ENCODE results near the gene SIRT6. TPM values are rescaled to one million over a fixed set of nuclear protein-coding genes. Genes with fewer than 3 reads are reported as not detected.
"Not testable (repeated sequence)": the region's sequence is repeated elsewhere in the genome, so short reads cannot be mapped to it uniquely, and the experiment has no call there.

SIRT6 gene
- total RNA-seq, 1 experiment from 2014 or later: 18.0 TPM

DNA sequence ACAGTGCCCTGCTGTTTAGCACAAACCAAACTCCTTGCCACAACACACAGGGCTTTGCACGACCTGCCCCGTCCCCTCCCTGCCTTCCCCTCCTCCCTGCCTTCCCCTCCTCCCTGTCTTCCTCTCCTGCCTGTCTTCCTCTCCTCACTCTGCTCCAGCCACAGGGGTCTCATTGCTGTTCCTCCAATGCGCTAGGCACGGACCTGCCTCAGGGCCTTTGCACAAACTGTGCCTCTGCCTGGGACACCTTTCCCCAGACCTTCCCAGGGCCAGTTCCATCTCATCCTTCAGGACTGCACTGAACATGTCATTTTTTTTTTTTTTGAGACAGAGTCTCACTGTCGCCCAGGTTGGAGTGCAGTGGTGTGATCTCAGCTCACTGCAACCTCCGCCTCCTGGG is 30.7 kb downstream of the SIRT6 start:
- ATAC-seq (no peak), DNase-seq (no peak)
- intact Hi-C loops (cut with micrococcal nuclease): no loop called here
- H3K4me3 ChIP-seq (ENCODE audit: low read length): no peak overlapping the region
- no peaks in the 10 kb centered on the region for H3K79me2 ChIP-seq (ENCODE audit: low read length)
- POLR2A ChIA-PET (ENCODE audit: unreplicated experiment): no interaction called here
- no peak overlapping the region for H2AFZ ChIP-seq (ENCODE audit: low read length)
- H3K36me3 ChIP-seq (ENCODE audit: low read depth, low read length): no peaks in the 10 kb centered on the region
- TF ChIP-seq, protein P1, sequence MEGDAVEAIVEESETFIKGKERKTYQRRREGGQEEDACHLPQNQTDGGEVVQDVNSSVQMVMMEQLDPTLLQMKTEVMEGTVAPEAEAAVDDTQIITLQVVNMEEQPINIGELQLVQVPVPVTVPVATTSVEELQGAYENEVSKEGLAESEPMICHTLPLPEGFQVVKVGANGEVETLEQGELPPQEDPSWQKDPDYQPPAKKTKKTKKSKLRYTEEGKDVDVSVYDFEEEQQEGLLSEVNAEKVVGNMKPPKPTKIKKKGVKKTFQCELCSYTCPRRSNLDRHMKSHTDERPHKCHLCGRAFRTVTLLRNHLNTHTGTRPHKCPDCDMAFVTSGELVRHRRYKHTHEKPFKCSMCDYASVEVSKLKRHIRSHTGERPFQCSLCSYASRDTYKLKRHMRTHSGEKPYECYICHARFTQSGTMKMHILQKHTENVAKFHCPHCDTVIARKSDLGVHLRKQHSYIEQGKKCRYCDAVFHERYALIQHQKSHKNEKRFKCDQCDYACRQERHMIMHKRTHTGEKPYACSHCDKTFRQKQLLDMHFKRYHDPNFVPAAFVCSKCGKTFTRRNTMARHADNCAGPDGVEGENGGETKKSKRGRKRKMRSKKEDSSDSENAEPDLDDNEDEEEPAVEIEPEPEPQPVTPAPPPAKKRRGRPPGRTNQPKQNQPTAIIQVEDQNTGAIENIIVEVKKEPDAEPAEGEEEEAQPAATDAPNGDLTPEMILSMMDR (conservative IDR thresholded peaks at IDR 0.05; ENCODE audit: low read depth, low read length): no peak
- H3F3A ChIP-seq (ENCODE audit: low read length, unreplicated experiment): no peaks in the 10 kb centered on the region
- H3K4me2 ChIP-seq (ENCODE audit: low read length): no peak overlapping the region
- H3K9ac ChIP-seq (ENCODE audit: low read length): no peak overlapping the region
- no peaks in the 10 kb centered on the region for H3K9me3 ChIP-seq (ENCODE audit: low read length)
- H3K27ac ChIP-seq (ENCODE audit: low read length): no peak overlapping the region
- H3K4me1 ChIP-seq (ENCODE audit: insufficient read depth, low read length): no peaks in the 10 kb centered on the region
- no peaks in the 10 kb centered on the region for H3K9me2 ChIP-seq (replicated peaks; ENCODE audit: low read length)
- CTCF ChIA-PET: interaction anchor here (0.6 kb wide), 1 partner anchor 70 kb away, joined by 4 read pairs; no protein-coding TSS in a partner anchor
- H4K20me1 ChIP-seq (ENCODE audit: low read length): no peaks in the 10 kb centered on the region
- no peaks in the 10 kb centered on the region for H3K27me3 ChIP-seq (ENCODE audit: low read length)
- BruUV-seq (replicated peaks): no TSS peak

DNA sequence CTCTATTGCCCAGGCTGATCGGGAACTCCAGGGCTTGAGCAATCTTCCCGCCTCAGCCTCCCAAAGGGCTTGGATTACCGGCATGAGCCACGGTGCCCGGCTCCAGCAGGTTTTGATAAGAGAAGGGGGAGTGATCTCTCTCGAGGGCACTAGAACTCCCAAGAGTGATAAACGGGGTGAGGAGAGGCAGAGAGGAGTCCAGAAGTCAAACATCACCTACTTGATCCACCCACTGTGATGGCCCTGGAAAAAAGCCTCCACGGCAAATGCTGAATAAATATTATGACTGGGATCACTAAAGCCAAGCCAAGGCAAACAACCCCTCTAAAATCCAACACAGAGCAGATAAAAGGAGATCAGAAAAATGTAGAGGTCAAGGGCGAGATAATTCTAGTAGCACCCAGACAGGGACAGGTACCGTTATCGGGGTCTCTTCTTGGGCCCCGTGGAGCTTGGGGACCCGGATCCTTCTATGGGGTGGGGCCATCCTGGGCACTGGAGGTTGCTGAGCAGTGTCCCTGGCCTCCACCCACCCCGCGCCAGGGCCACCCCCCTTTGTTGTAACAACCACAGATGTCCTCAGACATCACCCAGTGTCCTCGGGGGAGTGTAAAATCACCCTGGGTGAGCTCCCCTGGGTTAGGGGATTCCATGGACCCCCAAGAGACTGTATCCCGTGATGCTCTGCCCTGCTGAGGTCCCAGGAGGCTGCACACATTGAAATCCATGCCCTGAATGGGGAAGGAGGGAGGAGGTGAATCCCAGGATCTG is 32.7 kb downstream of the SIRT6 start:
- Histone ChIP-seq H3K79me2 (ENCODE audit: low read length) (no peaks in the 10 kb centered on the region), H3K27ac (ENCODE audit: low read length) (no peak overlapping the region), H3K36me3 (ENCODE audit: low read depth, low read length) (no peaks in the 10 kb centered on the region), H3F3A (ENCODE audit: low read length, unreplicated experiment) (no peaks in the 10 kb centered on the region), H3K4me1 (ENCODE audit: insufficient read depth, low read length) (peaks cover 10% of the 10 kb centered on the region), H3K9me2 (replicated peaks; ENCODE audit: low read length) (no peaks in the 10 kb centered on the region), H3K9ac (ENCODE audit: low read length) (no peak overlapping the region), H3K4me3 (ENCODE audit: low read length) (no peak overlapping the region), H4K20me1 (ENCODE audit: low read length) (no peaks in the 10 kb centered on the region), H3K27me3 (ENCODE audit: low read length) (no peaks in the 10 kb centered on the region), H3K4me2 (ENCODE audit: low read length) (no peak overlapping the region), H2AFZ (ENCODE audit: low read length) (no peak overlapping the region), H3K9me3 (ENCODE audit: low read length) (no peaks in the 10 kb centered on the region)
- no peak for TF ChIP-seq EZH2phosphoT487 (IDR thresholded peaks at IDR 0.05; ENCODE audit: borderline replicate concordance, low read length)
- TF ChIP-seq, protein P1 (conservative IDR thresholded peaks at IDR 0.05; ENCODE audit: low read depth, low read length): no peak
- TF ChIP-seq EZH2 (IDR thresholded peaks at IDR 0.05; ENCODE audit: low read length, unreplicated experiment): no peak
- POLR2A ChIA-PET (ENCODE audit: unreplicated experiment): no interaction called here
- no peak for ATAC-seq
- no peak for DNase-seq
- intact Hi-C loops (cut with micrococcal nuclease): no loop called here
- no TSS peak for BruUV-seq (replicated peaks)
- CTCF ChIA-PET: no interaction called here

DNA sequence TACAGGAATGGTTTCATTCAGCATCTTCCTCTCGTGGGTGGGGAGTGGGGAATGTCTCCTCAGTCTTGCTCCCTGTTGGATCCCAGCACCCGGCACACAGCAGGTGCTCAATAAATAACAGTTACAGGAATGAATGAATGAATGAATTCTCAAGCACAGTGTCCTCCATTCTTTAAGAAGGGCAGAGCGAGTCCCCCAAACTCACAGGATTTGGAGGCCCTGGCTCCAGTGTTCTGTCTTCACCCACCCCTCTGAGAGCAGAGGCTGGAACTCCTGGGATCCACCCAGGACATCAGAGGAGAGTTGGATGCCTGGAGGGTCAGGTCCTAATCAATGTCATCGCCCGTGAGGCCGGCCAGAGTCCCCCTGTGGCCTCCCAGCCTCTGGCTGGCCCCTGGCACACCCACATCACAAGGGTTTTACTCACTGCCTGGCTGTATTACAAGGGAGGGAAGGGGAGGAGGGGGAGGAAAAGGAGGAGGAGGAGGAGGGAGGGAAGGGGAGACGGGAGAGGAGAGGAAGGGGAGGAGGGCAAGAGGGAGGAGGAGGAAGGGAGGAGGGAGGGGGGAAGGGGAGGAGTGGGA is 37.6 kb downstream of the SIRT6 start:
- no peaks in the 10 kb centered on the region for H3K9me2 ChIP-seq (replicated peaks; ENCODE audit: low read length)
- no peaks in the 10 kb centered on the region for H3F3A ChIP-seq (ENCODE audit: low read length, unreplicated experiment)
- BruUV-seq (replicated peaks): TSS peak; percentile 96
- H3K27ac ChIP-seq (ENCODE audit: low read length): peak overlapping the region; percentile 67
- H3K36me3 ChIP-seq (ENCODE audit: low read depth, low read length): no peaks in the 10 kb centered on the region
- CTCF ChIA-PET: no interaction called here
- H3K9me3 ChIP-seq (ENCODE audit: low read length): no peaks in the 10 kb centered on the region
- peak overlapping the region; percentile 40 for H3K4me2 ChIP-seq (ENCODE audit: low read length)
- H2AFZ ChIP-seq (ENCODE audit: low read length): no peak overlapping the region
- H3K9ac ChIP-seq (ENCODE audit: low read length): no peak overlapping the region
- H4K20me1 ChIP-seq (ENCODE audit: low read length): no peaks in the 10 kb centered on the region
- DNase-seq: peak; percentile 71
- POLR2A ChIA-PET (ENCODE audit: unreplicated experiment): no interaction called here
- intact Hi-C loops (cut with micrococcal nuclease): loop anchor here (5.0 kb wide), 1 partner anchor 43 kb away; no protein-coding TSS in a partner anchor
- TF ChIP-seq EZH2phosphoT487 (IDR thresholded peaks at IDR 0.05; ENCODE audit: borderline replicate concordance, low read length) (no peak), EZH2 (IDR thresholded peaks at IDR 0.05; ENCODE audit: low read length, unreplicated experiment) (no peak)
- TF ChIP-seq, protein P1 (conservative IDR thresholded peaks at IDR 0.05; ENCODE audit: low read depth, low read length): no peak
- H3K79me2 ChIP-seq (ENCODE audit: low read length): no peaks in the 10 kb centered on the region
- no peak overlapping the region for H3K4me3 ChIP-seq (ENCODE audit: low read length)
- peaks cover 12% of the 10 kb centered on the region for H3K4me1 ChIP-seq (ENCODE audit: insufficient read depth, low read length)
- ATAC-seq: peak; percentile 50
- no peaks in the 10 kb centered on the region for H3K27me3 ChIP-seq (ENCODE audit: low read length)

DNA sequence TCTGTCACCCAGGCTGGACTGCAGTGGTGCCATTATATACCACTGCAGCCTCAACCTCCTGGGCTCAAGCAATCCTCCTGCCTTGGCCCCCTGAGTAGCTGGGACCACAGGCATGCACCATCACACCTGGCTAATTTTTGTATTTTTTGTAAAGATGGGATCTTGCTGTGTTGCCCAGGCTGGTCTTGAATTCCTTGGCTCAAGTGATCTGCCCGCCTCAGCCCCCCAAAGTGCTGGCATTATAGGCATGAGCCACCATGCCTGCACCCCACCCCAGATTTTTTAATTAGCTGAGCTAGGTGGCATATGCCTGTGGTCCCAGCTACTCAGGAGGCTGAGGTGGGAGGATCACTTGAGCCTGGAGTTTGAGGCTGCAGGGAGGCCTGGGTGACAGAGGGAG is 39.4 kb downstream of the SIRT6 start:
- CTCF ChIA-PET; BruUV-seq (replicated peaks); H3K4me3 ChIP-seq (ENCODE audit: low read length); H3K36me3 ChIP-seq (ENCODE audit: low read depth, low read length); H3K79me2 ChIP-seq (ENCODE audit: low read length); ATAC-seq; H3K27ac ChIP-seq (ENCODE audit: low read length); H3K4me2 ChIP-seq (ENCODE audit: low read length); H3K9me3 ChIP-seq (ENCODE audit: low read length); DNase-seq; H4K20me1 ChIP-seq (ENCODE audit: low read length); H3F3A ChIP-seq (ENCODE audit: low read length, unreplicated experiment); H3K27me3 ChIP-seq (ENCODE audit: low read length); H2AFZ ChIP-seq (ENCODE audit: low read length); H3K9ac ChIP-seq (ENCODE audit: low read length); POLR2A ChIA-PET (ENCODE audit: unreplicated experiment); H3K9me2 ChIP-seq (replicated peaks; ENCODE audit: low read length): not testable (repeated sequence)
- intact Hi-C loops (cut with micrococcal nuclease): loop anchor here (5.0 kb wide), 1 partner anchor 44 kb away; no protein-coding TSS in a partner anchor
- peaks cover 12% of the 10 kb centered on the region for H3K4me1 ChIP-seq (ENCODE audit: insufficient read depth, low read length)

Data from PC-3 (cell line).